Natural killer cell (primary cell): ENCODE data around the gene POU2F1. TPM values are rescaled to one million over a fixed set of nuclear protein-coding genes. Genes with fewer than 3 reads are reported as not detected.

ENCODE experiments used
- ATAC-seq, 3 donors: fragments of 150-1000 bp in 2 of 3; fragments of 200-7000 bp in 1 of 3; cut with Tn5 transposase; 1 replicate in 1 of 3; 2 replicates in 2 of 3; pipeline ENCODE4 v1.10.0; 2021; ENCODE audit warnings: mild to moderate bottlenecking in 2 of 3, moderate library complexity in 2 of 3
- DNase-seq, 2 donors: peaks; one replicate each; pipeline versions ENCODE4 v3.0.0 to v3.0.0-alpha.2; 2013 to 2021; ENCODE audit warnings: mixed read lengths in 1 of 2
- H3K27ac ChIP-seq: one replicate; pipeline ENCODE4 v1.5.1; 2013; ENCODE audit warnings: mild to moderate bottlenecking, low read length
- H3K27me3 ChIP-seq: one replicate; pipeline ENCODE4 v1.6.1; 2013; ENCODE audit warnings: low read length; ENCODE audit not compliant: control insufficient read depth, insufficient read depth
- H3K36me3 ChIP-seq: one replicate; pipeline ENCODE4 v1.6.1; 2013; ENCODE audit warnings: low read length; ENCODE audit not compliant: control insufficient read depth, insufficient read depth
- H3K4me1 ChIP-seq: one replicate; pipeline ENCODE4 v1.6.1; 2013; ENCODE audit warnings: low read length; ENCODE audit not compliant: control insufficient read depth, insufficient read depth
- H3K4me3 ChIP-seq: one replicate; pipeline ENCODE4 v1.5.1; 2013; ENCODE audit warnings: low read length
- H3K9me3 ChIP-seq: one replicate; pipeline ENCODE4 v1.6.1; 2013; ENCODE audit warnings: low read length; ENCODE audit not compliant: control insufficient read depth, insufficient read depth
- H3K27ac Mint-ChIP-seq, 2 donors: one replicate each; pipeline ENCODE4 v1.8.0; 2022; ENCODE audit warnings: mild to moderate bottlenecking in 2 of 2, mixed read lengths in 2 of 2, moderate library complexity in 1 of 2
- H3K27me3 Mint-ChIP-seq, 2 donors: one replicate each; pipeline ENCODE4 v1.8.0; 2022; ENCODE audit warnings: low read depth in 2 of 2, mixed read lengths in 2 of 2
- H3K36me3 Mint-ChIP-seq: one replicate; pipeline ENCODE4 v1.8.0; 2022; ENCODE audit warnings: mixed read lengths
- H3K4me1 Mint-ChIP-seq, 2 donors: one replicate each; pipeline ENCODE4 v1.8.0; 2022; ENCODE audit warnings: mixed read lengths in 2 of 2
- H3K4me3 Mint-ChIP-seq: one replicate; pipeline ENCODE4 v1.8.0; 2022; ENCODE audit warnings: mild to moderate bottlenecking, moderate library complexity, mixed read lengths
- H3K9me3 Mint-ChIP-seq, 2 donors: one replicate each; pipeline ENCODE4 v1.8.0; 2022; ENCODE audit warnings: mixed read lengths in 2 of 2
- WGBS: methylation state at CpG from one replicate; pipeline ENCODE4 v1.1.7; 2013; ENCODE audit warnings: missing lambda C conversion rate; ENCODE audit not compliant: insufficient coverage; 5-methylcytosine and 5-hydroxymethylcytosine counted together
- intact Hi-C: fragments of 100-400 bp; cut with micrococcal nuclease; formaldehyde crosslinking; loops from one replicate; pipeline ENCODE4 v1.14.2; 2022
- total RNA-seq, 4 donors: library from RNA; stranded (reverse); fragments of 120-200 nt in 1 of 4; gene quantifications; one replicate each; pipeline versions ENCODE4 v1.2.3 to v1.2.4, GENCODE V29; 2013 to 2022
- TF ChIP-seq, protein P1 (sequence below): fragments of 200-600 bp; IDR thresholded peaks from one replicate; pipeline ENCODE4 v1.8.0; 2022; ENCODE audit warnings: antibody characterized with exemption

The POU2F1 gene
- total RNA-seq, 3 donors from 2014 or later (not counting 1 experiment from before 2014, with no cell fraction given): 39.8 to 44.6 (median 40.9) TPM

DNA sequence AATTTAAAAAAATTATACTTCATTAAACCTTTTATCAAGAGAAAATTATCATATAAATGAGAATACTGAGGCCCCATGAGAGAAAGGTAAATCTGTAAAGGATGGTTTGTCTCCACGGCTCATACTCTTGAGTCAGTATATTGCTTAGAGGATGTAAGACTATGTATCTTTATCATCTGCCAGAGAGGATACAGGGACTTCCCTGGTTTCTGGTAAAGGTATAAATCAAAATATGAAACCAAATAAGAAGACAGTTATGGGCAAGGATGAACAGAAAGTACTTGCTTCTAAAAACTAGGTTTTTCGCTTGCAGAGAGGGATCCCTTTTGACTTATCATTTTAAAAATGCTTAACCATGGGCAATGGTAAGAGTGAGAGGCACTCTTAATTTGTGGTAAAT, 112.4 kb downstream of the POU2F1 start:
- 69% methylated on average over 2 of the region's 2 CpGs for WGBS

DNA sequence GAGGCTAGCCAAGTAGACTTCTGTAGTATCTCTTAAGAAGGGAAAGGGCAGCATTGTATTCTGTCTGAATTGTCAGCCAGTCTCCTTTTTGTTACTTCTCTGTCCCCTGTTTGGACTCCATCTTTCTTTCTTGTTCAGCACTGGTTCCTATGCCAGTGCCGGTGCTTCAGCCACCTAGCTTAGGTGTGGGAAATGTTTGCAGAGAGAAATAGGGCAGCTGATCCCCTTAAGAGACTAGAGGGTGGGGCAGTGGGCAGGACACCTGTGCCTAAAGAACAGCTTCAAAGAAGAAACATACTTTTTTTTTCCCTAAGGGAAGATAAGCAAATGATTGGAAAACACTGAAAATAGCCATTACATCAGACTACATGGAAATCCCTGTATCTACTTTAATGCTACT, 113.0 kb downstream of the POU2F1 start:
- H3K4me3 ChIP-seq: no peak overlapping the region

More for the DNA sequence above, 112.4 kb downstream of the POU2F1 start:
- H3K27me3 Mint-ChIP-seq: no peaks in the 10 kb centered on the region
- Histone ChIP-seq H3K9me3 (no peaks in the 10 kb centered on the region), H3K36me3 (no peaks in the 10 kb centered on the region), H3K4me1 (no peaks in the 10 kb centered on the region), H3K4me3 (no peak overlapping the region), H3K27me3 (no peaks in the 10 kb centered on the region), H3K27ac (no peak overlapping the region)
- no peaks in the 10 kb centered on the region for H3K36me3 Mint-ChIP-seq
- H3K4me1 Mint-ChIP-seq: peaks cover 26 to 33% of the 10 kb centered on the region in 2 donors
- TF ChIP-seq, protein P1, sequence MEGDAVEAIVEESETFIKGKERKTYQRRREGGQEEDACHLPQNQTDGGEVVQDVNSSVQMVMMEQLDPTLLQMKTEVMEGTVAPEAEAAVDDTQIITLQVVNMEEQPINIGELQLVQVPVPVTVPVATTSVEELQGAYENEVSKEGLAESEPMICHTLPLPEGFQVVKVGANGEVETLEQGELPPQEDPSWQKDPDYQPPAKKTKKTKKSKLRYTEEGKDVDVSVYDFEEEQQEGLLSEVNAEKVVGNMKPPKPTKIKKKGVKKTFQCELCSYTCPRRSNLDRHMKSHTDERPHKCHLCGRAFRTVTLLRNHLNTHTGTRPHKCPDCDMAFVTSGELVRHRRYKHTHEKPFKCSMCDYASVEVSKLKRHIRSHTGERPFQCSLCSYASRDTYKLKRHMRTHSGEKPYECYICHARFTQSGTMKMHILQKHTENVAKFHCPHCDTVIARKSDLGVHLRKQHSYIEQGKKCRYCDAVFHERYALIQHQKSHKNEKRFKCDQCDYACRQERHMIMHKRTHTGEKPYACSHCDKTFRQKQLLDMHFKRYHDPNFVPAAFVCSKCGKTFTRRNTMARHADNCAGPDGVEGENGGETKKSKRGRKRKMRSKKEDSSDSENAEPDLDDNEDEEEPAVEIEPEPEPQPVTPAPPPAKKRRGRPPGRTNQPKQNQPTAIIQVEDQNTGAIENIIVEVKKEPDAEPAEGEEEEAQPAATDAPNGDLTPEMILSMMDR: no peak
- H3K27ac Mint-ChIP-seq: no peak overlapping the region
- intact Hi-C loops: no loop called here
- no peak for DNase-seq
- no peak for ATAC-seq
- H3K9me3 Mint-ChIP-seq: no peaks in the 10 kb centered on the region
- no peak overlapping the region for H3K4me3 Mint-ChIP-seq

DNA sequence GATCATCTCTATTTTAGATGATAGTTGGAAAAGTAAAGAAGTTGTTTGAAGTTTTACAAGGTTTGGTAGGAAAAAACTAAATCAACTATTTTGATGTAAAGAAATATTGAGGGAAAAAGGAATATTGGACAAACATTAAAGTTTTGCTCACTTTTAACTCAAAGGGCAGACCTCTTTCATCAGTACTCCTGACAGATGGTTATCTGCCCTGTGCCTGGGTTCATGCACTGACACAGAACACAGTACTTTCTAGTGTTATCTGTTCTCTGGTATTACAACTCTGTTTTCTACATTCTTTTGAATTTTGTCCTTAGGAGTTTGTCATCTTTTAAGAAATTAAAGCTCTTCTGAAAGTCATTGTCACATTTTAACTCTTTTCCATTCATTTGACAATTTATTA, 118.7 kb downstream of the POU2F1 start:
- H3K4me3 ChIP-seq: no peak overlapping the region
- H3K4me1 Mint-ChIP-seq: peaks cover 2 to 6% of the 10 kb centered on the region in 2 donors
- no peak for DNase-seq
- H3K9me3 Mint-ChIP-seq: no peaks in the 10 kb centered on the region
- no peaks in the 10 kb centered on the region for H3K9me3 ChIP-seq
- no peak for ATAC-seq
- H3K27me3 ChIP-seq: no peaks in the 10 kb centered on the region
- H3K4me1 ChIP-seq: no peaks in the 10 kb centered on the region
- no peaks in the 10 kb centered on the region for H3K36me3 ChIP-seq
- intact Hi-C loops: no loop called here
- no peak overlapping the region for H3K27ac Mint-ChIP-seq
- H3K27ac ChIP-seq: no peak overlapping the region
- TF ChIP-seq, protein P1: no peak
- no peaks in the 10 kb centered on the region for H3K36me3 Mint-ChIP-seq
- no peaks in the 10 kb centered on the region for H3K27me3 Mint-ChIP-seq
- H3K4me3 Mint-ChIP-seq: no peak overlapping the region

More for the DNA sequence above, 113.0 kb downstream of the POU2F1 start:
- no peak overlapping the region for H3K4me3 Mint-ChIP-seq
- no peak overlapping the region for H3K27ac Mint-ChIP-seq
- no peaks in the 10 kb centered on the region for H3K36me3 ChIP-seq
- 100% methylated on average over 1 of the region's 1 CpG for WGBS
- no peaks in the 10 kb centered on the region for H3K27me3 Mint-ChIP-seq
- no peak for ATAC-seq
- peaks cover 22 to 27% of the 10 kb centered on the region in 2 donors for H3K4me1 Mint-ChIP-seq
- no peaks in the 10 kb centered on the region for H3K4me1 ChIP-seq
- H3K9me3 Mint-ChIP-seq: no peaks in the 10 kb centered on the region
- H3K27me3 ChIP-seq: no peaks in the 10 kb centered on the region
- intact Hi-C loops: no loop called here
- H3K36me3 Mint-ChIP-seq: no peaks in the 10 kb centered on the region
- TF ChIP-seq, protein P1: no peak
- H3K27ac ChIP-seq: no peak overlapping the region
- H3K9me3 ChIP-seq: no peaks in the 10 kb centered on the region
- no peak for DNase-seq

DNA sequence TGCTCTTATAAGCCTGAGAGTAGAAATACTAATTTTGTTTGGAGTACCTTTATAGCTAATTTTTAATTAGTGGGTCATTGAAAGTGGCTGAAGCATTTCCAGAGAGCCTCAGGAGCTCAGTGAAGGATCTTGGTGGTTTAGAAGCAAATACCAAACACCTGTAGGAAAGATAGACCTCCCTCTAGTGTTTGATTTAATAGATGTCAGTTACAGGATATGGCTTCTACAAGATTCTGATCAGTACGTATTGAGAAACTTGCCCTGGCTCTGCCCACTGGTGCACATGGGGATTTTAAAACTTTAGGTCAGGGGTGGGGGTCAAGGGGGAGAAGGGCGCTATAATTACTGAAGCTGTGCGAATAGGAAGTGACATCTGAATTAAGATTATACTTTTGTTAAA, 122.2 kb downstream of the POU2F1 start:
- no peak overlapping the region for H3K4me3 Mint-ChIP-seq
- peaks cover 0 to 5% of the 10 kb centered on the region in 2 donors for H3K4me1 Mint-ChIP-seq
- no peaks in the 10 kb centered on the region for H3K36me3 Mint-ChIP-seq
- H3K4me1 ChIP-seq: no peaks in the 10 kb centered on the region
- no peak overlapping the region for H3K27ac ChIP-seq
- no peaks in the 10 kb centered on the region for H3K27me3 Mint-ChIP-seq
- peak in 2 of 3 donors; percentile 46 to 54 for ATAC-seq
- peak in 1 of 2 donors; percentile 29 for DNase-seq
- TF ChIP-seq, protein P1: no peak
- no peaks in the 10 kb centered on the region for H3K9me3 Mint-ChIP-seq
- intact Hi-C loops: no loop called here
- H3K4me3 ChIP-seq: no peak overlapping the region
- H3K36me3 ChIP-seq: no peaks in the 10 kb centered on the region
- 54% methylated on average over 3 of the region's 3 CpGs for WGBS
- H3K27ac Mint-ChIP-seq: no peak overlapping the region
- no peaks in the 10 kb centered on the region for H3K9me3 ChIP-seq
- no peaks in the 10 kb centered on the region for H3K27me3 ChIP-seq
